Fibroblast of lung (primary cell): ENCODE results near the gene NDEL1. TPM values are rescaled to one million over a fixed set of nuclear protein-coding genes. Genes with fewer than 3 reads are reported as not detected.

Experiments used
- DNase-seq, 2 donors: peaks; one replicate each; pipeline versions ENCODE4 v3.0.0 to v3.0.0-alpha.2; 2010; ENCODE audit warnings: low read depth in 2 of 2
- H2AFZ ChIP-seq: 2 replicates; pipeline ENCODE4 v1.5.1; 2012; ENCODE audit warnings: low read length, control low read depth, inconsistent platforms
- H3K27ac ChIP-seq: 2 replicates; pipeline ENCODE4 v1.5.1; 2011; ENCODE audit warnings: low read length, control low read depth; ENCODE audit not compliant: insufficient read depth
- H3K27me3 ChIP-seq: 2 replicates; pipeline ENCODE4 v1.5.1; 2011; ENCODE audit warnings: mild to moderate bottlenecking, low read length; ENCODE audit not compliant: control insufficient read depth, insufficient read depth
- H3K36me3 ChIP-seq: 2 replicates; pipeline ENCODE4 v1.5.1; 2011; ENCODE audit warnings: low read length; ENCODE audit not compliant: control insufficient read depth, insufficient read depth
- H3K4me1 ChIP-seq: 2 replicates; pipeline ENCODE4 v1.5.1; 2011; ENCODE audit warnings: low read length; ENCODE audit not compliant: control insufficient read depth, insufficient read depth; ENCODE audit errors: extremely low read depth
- H3K4me2 ChIP-seq: 2 replicates; pipeline ENCODE4 v1.5.1; 2011; ENCODE audit warnings: low read length, control low read depth; ENCODE audit not compliant: insufficient read depth; ENCODE audit errors: extremely low read depth
- H3K4me3 ChIP-seq, 4 experiments: fragments of 200-600 bp in 1 of 4; sonication (generic) in 1 of 4; replicated peaks in 1 of 4; 2 replicates each; pipeline ENCODE4 v1.5.1; 2011 to 2016; ENCODE audit warnings: low read length in 4 of 4, low read depth in 3 of 4, mild to moderate bottlenecking in 3 of 4, control low read depth in 2 of 4, inconsistent platforms in 1 of 4, mixed read lengths in 1 of 4; ENCODE audit not compliant: insufficient read depth in 1 of 4; ENCODE audit errors: control extremely low read depth in 1 of 4
- H3K79me2 ChIP-seq: 2 replicates; pipeline ENCODE4 v1.5.1; 2012; ENCODE audit warnings: mild to moderate bottlenecking, low read length, inconsistent platforms; ENCODE audit not compliant: control insufficient read depth, insufficient read depth
- H3K9ac ChIP-seq: 2 replicates; pipeline ENCODE4 v1.5.1; 2011; ENCODE audit warnings: mild to moderate bottlenecking, low read length, control low read depth; ENCODE audit not compliant: insufficient read depth
- H3K9me3 ChIP-seq: 2 replicates; pipeline ENCODE4 v1.5.1; 2012; ENCODE audit warnings: low read depth, low read length; ENCODE audit not compliant: control insufficient read depth, insufficient read depth
- H4K20me1 ChIP-seq: 2 replicates; pipeline ENCODE4 v1.5.1; 2011; ENCODE audit warnings: low read length; ENCODE audit not compliant: control insufficient read depth, insufficient read depth; ENCODE audit errors: extremely low read depth
- EZH2 ChIP-seq: IDR thresholded peaks from 2 replicates; pipeline ENCODE4 v1.5.1; 2012; ENCODE audit warnings: low read length, control low read depth, mild to moderate bottlenecking; ENCODE audit errors: missing control alignments
- polyA plus RNA-seq, 2 donors: library from polyadenylated mRNA; depleted of rRNA in 1 of 2; stranded (reverse) in 1 of 2; unstranded in 1 of 2; fragments of >200 nt; gene quantifications; 2 replicates each; pipeline ENCODE4 v1.2.1, GENCODE V29; 2011 to 2012; ENCODE audit warnings: missing spikeins in 1 of 2
- total RNA-seq: library from RNA; depleted of rRNA; stranded (reverse); fragments of >200 nt; gene quantifications from 2 replicates; pipeline ENCODE4 v1.2.1, GENCODE V29; 2014
- TF ChIP-seq, protein P1 (sequence below), 2 donors: IDR thresholded peaks in 1 of 2; conservative IDR thresholded peaks in 1 of 2; 1 replicate in 1 of 2; 2 replicates in 1 of 2; pipeline ENCODE4 v1.5.1; 2011 to 2012; ENCODE audit warnings: low read length in 2 of 2, control low read depth in 1 of 2, inconsistent platforms in 1 of 2, low read depth in 1 of 2, mild to moderate bottlenecking in 1 of 2

The NDEL1 gene
- total and polyA plus RNA-seq, 2 donors (not counting 1 experiment from before 2014, with no cell fraction given) = 45.4 to 88.6 TPM

GRCh38 chr17:8488901-8489300 lies 53.2 kb downstream of the NDEL1 start:
- H3K27ac ChIP-seq = peak overlapping the region; percentile 75
- H3K79me2 ChIP-seq = no peaks in the 10 kb centered on the region
- H2AFZ ChIP-seq = no peak overlapping the region
- H3K4me1 ChIP-seq = peaks cover 3% of the 10 kb centered on the region
- no peak overlapping the region for H3K9ac ChIP-seq
- H4K20me1 ChIP-seq = no peaks in the 10 kb centered on the region
- H3K4me3 ChIP-seq = no peak overlapping the region
- H3K27me3 ChIP-seq = no peaks in the 10 kb centered on the region
- peaks cover 12% of the 10 kb centered on the region for H3K36me3 ChIP-seq
- H3K9me3 ChIP-seq = no peaks in the 10 kb centered on the region
- H3K4me2 ChIP-seq = no peak overlapping the region
- DNase-seq = peak; percentile 93 to 98
- TF ChIP-seq, protein P1, sequence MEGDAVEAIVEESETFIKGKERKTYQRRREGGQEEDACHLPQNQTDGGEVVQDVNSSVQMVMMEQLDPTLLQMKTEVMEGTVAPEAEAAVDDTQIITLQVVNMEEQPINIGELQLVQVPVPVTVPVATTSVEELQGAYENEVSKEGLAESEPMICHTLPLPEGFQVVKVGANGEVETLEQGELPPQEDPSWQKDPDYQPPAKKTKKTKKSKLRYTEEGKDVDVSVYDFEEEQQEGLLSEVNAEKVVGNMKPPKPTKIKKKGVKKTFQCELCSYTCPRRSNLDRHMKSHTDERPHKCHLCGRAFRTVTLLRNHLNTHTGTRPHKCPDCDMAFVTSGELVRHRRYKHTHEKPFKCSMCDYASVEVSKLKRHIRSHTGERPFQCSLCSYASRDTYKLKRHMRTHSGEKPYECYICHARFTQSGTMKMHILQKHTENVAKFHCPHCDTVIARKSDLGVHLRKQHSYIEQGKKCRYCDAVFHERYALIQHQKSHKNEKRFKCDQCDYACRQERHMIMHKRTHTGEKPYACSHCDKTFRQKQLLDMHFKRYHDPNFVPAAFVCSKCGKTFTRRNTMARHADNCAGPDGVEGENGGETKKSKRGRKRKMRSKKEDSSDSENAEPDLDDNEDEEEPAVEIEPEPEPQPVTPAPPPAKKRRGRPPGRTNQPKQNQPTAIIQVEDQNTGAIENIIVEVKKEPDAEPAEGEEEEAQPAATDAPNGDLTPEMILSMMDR (conservative IDR thresholded peaks at IDR 0.05 in 1 of 2, IDR thresholded peaks at IDR 0.05 in 1 of 2; ENCODE audit: low read depth in 1 of 2, low read length in 2 of 2) = peak; percentile 9 to 10
- TF ChIP-seq EZH2 = no peak

DNA sequence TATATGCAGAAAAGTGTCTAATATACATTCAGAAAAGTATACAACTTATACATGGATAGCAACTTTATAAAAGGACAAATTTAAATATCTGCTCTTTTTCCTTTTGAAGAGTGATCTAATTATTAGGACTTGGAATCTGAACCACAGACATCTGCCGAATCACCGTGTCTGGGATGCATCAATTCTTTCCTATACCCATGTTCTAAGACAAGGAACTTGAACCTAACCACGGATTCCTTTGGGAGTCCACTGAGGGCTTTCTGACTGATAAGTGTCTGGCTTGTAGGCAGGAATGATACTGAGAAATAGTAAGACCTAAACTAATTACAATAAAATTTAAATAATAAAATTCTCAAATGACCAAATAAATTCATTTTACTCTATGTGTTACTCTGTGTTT lies 54.2 kb downstream of the NDEL1 start:
- peaks cover 3% of the 10 kb centered on the region for H3K4me1 ChIP-seq
- H4K20me1 ChIP-seq = no peaks in the 10 kb centered on the region
- no peak overlapping the region for H3K9ac ChIP-seq
- no peaks in the 10 kb centered on the region for H3K27me3 ChIP-seq
- no peak overlapping the region for H2AFZ ChIP-seq
- peak in 1 of 2 donors; percentile 52 for DNase-seq
- TF ChIP-seq, protein P1 (conservative IDR thresholded peaks at IDR 0.05 in 1 of 2, IDR thresholded peaks at IDR 0.05 in 1 of 2; ENCODE audit: low read depth in 1 of 2, low read length in 2 of 2) = no peak
- TF ChIP-seq EZH2 = no peak
- H3K36me3 ChIP-seq = peaks cover 12% of the 10 kb centered on the region
- no peaks in the 10 kb centered on the region for H3K79me2 ChIP-seq
- H3K4me3 ChIP-seq = no peak overlapping the region
- H3K9me3 ChIP-seq = no peaks in the 10 kb centered on the region
- no peak overlapping the region for H3K27ac ChIP-seq
- H3K4me2 ChIP-seq = no peak overlapping the region

GRCh38 chr17:8490256-8491023 lies 54.8 kb downstream of the NDEL1 start:
- Histone ChIP-seq H3K36me3 (peaks cover 12% of the 10 kb centered on the region), H2AFZ (no peak overlapping the region), H3K27ac (no peak overlapping the region), H3K4me1 (peaks cover 3% of the 10 kb centered on the region), H3K27me3 (no peaks in the 10 kb centered on the region), H4K20me1 (no peaks in the 10 kb centered on the region), H3K9me3 (no peaks in the 10 kb centered on the region), H3K4me2 (no peak overlapping the region), H3K79me2 (no peaks in the 10 kb centered on the region), H3K9ac (no peak overlapping the region), H3K4me3 (no peak overlapping the region)
- TF ChIP-seq, protein P1 (conservative IDR thresholded peaks at IDR 0.05 in 1 of 2, IDR thresholded peaks at IDR 0.05 in 1 of 2; ENCODE audit: low read depth in 1 of 2, low read length in 2 of 2) = no peak
- TF ChIP-seq EZH2 = no peak
- no peak for DNase-seq
